HCEC 1CT (cell line): ENCODE measurements around the gene ZNF567.
"Not testable (repeated sequence)": the region's sequence is repeated elsewhere in the genome, so short reads cannot be mapped to it uniquely, and the experiment has no call there.

Experiments used
- DNase-seq: peaks from one replicate; pipeline ENCODE4 v3.0.0-alpha.2; 2017

Gene ZNF567

DNA sequence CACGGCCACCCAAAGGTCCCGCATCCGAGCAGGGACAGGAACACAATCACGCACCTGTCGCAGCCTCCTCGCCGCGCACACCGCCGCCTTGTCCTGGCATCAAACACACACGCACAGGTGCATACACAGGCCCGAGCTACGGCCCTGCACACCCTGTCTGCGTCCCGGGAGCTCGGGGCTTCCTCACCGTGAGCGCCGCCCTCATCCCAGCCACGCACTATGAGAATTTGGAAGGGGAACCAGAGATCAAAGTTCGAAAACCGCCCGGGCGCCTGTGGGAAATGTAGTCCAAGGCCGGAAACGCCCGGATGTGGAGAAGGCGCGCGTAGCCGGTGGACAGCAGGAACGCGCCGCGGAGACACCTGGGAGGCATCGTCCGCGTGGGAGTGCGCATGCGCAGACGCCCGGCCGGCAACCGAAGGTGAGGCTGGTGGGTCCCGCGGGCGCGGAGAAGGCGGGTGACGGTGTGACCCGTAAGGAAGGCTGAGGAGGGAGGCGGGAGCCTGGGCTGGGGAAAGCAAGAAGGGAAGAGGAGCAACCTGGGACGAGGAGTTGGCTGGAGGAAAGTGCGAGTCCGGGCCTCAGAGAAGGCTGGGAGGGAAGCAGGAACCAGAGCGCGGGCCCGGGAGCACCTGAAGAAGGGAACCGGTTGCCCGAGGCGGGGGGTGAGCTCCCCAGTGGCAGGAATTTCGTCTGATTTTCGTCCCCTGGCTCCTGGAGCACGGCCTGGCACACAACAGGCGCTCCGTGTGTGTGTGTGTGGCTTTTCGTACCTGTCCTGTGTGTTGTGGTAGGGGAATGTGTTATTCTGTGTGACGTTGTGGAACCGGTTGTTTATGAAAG lies at the start of gene ZNF567:
Gene ZNF567, plus strand, starts transcription at position 399 of the 843 bp plus-strand sequence. CDS start 7,256 bp downstream, outside the sequence.
- peak; percentile 95 for DNase-seq

DNA sequence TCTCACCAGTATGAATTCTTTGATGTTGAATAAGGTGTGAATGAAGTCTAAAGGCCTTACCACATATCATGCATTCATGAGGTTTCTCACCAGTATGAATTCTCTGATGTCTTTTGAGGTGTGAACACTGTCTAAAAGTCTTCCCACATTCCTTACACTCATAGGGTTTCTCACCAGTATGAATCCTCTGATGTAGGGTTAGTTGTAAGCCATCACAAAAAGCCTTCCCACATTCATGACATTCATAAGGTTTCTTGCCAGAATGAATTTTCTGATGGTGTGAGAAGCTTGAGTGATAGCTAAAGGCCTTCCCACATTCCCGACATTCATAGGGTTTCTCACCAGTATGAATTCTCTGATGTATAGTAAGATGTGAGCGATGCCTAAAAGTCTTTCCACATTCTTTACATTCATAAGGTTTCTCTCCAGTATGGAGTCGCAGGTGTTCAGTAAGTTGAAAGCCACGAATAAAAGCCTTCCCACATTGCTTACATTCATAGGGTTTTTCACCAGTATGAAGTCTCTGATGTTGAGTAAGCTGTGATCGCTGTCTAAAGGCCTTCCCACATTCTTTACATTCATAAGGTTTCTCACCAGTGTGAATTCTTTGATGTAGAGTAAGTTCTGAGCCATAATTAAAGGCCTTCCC lies 48.4 kb upstream of the ZNF567 start:
- DNase-seq = no peak

DNA sequence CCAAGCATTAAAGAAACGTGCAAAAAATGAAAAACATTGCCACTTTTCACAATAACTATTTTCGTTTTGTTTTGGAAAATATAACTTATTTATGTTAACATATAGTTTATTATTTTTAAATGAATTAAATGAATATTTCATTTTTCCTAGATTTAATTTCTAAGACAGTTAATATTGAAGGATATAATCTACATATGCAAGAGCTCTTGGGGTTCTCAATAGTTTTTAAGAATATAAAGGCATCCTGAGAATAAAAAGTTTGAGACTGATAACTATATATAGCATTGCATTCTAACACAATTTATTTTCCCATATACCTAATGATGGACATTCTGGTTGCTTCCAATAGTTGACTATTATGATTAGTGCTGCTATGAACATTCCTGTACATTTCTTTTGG lies 40.7 kb upstream of the ZNF567 start:
- no peak for DNase-seq

DNA sequence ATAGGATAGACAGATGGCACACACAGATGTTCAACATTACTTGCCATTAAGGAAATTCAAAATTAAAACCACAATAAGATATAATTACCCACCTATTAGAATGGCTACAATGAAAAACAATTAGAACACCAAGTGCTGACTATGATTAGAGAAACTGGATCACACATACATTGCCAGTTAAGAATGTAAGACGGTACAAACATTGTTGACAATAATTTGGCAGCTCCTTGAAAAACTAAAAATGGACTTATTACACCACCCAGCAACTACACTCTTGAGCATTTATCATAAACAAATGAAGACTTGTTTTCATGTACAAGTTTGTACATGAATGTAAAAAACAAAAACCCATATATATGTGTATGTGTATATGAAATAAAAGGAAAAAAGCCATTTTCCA lies 34.5 kb upstream of the ZNF567 start:
- no peak for DNase-seq

DNA sequence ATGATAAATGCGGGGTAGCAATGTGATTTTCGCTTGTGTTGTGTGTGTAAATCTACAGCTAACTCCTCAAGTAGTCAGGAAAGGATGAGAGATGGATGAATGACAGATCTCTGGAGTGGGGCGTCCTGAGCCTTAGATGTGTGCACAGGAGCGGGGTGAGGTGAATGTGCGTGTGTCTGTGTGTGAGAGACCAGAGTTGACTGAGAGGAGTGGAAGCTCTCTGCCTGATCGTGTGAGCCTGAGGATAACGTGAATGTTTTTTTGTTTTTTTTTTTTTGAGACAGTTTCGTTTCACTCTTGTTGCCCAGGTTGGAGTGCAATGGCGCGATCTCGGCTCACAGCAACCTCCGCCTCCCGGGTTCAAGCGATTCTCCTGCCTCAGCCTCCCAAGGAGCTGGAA lies 21.6 kb upstream of the ZNF567 start:
- DNase-seq = no peak

DNA sequence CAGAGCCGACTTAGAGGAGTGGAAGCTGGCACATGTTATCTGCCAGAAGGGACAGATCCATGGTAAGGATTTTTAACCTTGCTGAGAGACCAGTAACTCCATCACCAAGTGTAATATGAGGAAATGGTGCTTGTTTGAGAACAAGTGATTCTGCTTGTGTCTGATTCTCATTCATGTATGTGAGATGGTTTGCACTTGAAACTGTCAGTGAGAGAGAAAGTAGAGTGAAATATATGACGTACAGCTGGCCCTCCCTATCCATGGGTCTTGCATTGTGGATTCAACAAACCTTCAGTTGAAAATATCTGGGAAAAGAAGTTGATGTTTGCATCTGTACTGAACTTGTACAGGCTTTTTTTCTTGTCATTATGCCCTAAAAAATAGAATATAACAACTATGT lies 18.8 kb upstream of the ZNF567 start:
- DNase-seq = no peak

DNA sequence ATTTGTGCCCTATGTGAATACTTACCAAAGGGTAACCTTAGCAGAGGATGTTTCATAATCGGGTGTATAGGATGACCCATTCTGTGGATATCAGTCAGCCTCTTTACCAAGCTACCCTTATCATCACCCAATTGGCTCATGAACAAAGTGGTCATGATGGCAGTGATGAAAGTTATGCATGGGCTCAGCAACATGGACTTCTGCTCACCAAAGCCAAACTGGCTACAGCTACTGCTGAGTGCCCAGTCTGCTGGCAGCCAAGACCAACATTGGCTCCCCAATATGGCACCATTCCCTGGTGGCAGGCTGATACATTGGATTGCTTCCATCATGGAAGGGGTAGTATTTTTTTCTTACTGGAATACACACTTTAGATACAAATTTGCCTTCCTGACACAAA lies 15.0 kb upstream of the ZNF567 start:
- DNase-seq = no peak

DNA sequence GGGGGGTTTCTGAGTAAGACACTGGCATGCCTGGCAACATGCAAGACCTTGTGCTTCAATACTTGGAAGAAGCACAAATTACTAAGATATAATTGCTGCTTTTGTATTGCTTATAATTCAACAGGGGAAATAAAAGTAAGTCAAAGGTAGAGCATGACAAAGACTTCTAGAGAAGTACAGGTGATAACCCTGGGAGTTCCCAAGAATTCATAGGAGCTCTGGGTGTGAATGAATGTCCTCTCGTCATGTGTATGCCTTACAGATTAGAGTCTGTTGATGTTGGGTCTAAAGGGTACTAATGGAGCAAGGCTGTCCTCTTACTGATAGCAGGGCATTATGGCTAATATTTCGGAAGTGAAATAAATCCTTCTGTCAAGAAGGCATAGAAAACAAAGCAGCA lies 13.2 kb upstream of the ZNF567 start:
- no peak for DNase-seq

DNA sequence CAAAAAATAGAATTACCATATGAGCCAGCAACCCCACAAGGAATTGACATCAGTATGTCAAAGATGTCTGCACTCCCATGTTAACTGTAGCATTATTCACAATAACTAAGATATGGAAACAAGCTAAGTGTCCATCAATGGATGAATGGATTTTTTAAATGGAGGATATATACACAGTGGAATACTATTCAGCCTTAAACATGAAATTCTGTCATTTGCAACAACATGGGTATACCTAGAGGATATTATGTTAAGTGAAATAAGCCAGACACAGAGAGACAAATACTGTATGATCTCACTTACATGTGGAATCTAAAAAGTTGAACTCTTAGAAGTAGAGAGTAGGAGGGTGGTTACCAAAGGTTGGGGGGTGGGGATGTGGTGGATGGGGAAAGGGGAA lies 8.0 kb upstream of the ZNF567 start:
- no peak for DNase-seq

DNA sequence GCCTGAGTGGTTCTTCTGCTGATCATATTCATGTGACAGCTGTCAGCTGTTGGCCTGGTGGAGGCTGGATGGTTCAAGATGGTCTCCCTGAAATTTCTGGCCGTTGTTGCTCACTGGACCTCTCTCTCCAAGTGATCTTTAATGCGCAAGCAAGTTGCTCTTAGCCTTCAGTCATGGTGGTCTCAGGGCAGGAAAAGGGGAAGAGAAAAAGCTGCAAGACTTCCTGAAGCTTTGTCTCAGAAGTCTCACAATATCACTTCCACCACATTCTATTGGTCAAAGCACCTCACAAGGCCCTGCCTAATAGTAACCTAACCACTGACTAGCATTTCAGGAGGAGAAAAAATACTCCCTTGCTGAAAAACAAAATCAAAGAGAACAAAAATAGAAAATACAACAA lies 1.6 kb upstream of the ZNF567 start:
- no peak for DNase-seq

DNA sequence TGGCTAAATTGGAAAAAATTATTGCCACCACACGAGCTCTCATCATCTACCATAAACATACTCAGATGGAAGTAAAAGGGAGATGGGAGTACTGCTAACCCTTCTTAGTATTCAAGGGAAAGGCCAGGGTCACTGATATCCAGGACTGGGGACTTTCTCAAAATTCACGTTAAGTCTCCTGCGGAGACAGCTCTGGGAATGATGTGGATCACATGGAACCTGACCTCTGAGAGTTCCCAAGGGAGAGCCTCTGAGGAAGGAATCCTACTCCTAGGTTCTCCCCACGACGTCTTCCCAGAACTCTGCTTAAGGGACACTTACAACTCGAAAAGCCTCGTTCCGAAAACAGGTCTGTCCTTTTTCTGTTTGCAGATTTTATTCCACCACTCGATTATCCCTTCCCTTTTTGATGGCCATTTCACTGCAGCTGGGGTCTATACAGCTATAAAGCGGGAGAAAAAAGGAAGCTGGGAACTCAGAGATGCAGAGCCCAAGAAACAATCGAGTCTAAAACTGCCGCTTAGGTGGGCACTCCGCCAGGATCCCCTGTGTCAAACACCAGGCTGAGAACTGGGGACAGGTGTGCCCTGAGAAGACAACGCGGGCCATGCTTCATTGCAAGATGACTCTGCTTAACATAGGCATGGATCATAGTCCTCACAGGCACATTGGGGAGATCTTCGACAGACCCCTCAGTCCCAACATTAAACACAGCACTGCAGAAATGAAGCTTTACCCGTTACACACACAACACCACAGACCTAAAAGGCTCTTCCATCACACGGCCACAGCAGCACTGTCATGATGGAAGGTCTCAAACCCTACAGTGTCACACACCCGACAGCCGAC lies 823 bp upstream of the ZNF567 start:
- DNase-seq = no peak

DNA sequence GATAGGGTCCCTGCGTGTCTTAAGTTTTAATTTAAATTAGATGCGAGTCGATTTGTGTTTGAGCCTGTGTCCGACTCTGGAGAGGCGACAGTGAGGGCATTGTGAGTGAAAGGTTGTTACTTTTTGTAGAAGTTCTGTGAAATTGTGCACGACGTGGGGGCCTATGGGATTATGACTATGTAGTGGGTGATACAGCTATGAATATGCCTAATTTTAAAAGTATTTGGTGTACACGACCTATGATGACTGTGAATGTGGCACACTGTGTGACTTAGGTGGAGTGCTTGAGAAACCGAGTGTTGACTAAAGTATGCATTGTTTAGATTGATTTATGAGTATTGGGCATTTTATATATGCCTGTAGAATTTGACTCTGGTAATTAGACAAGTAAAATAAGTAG lies 646 bp downstream of the ZNF567 start:
- DNase-seq = no peak

DNA sequence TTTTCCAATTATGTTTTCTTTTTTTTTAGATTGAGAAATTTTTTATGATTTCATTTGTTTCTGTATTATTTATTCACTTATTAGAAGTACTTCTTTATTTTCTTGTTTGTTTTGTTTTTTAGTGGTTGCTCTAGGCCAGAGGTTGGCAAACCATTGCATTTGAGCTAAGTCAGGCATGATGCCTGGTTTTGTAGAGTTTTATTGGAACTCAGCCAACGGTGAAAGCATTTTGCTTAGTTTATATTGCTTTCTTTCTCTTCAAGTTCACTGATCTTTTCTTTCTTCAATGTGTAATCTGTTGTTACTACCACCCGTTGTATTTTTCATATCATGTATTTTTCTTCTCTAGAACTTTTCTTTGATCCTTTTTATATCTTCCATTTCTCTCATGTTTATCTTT lies 19.7 kb downstream of the ZNF567 start:
- DNase-seq = no peak

DNA sequence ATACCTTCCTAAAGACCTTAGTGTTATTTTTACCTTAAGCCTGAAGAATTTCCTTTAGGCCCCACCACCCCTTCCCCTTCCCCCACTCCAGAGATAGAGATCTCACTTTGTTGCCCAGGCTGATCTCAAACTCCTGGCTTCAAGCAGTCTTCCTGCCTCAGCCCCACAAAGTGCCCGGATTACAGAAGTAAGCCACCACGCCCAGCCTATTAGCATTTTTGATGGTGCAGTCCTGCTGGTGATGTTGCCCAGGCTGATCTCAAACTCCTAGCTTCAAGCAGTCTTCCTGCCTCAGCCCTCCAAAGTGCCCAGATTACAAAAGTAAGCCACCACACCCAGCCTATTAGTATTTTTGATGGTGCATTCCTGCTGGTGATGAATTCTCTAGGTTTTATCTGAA lies 22.0 kb downstream of the ZNF567 start:
- no peak for DNase-seq

DNA sequence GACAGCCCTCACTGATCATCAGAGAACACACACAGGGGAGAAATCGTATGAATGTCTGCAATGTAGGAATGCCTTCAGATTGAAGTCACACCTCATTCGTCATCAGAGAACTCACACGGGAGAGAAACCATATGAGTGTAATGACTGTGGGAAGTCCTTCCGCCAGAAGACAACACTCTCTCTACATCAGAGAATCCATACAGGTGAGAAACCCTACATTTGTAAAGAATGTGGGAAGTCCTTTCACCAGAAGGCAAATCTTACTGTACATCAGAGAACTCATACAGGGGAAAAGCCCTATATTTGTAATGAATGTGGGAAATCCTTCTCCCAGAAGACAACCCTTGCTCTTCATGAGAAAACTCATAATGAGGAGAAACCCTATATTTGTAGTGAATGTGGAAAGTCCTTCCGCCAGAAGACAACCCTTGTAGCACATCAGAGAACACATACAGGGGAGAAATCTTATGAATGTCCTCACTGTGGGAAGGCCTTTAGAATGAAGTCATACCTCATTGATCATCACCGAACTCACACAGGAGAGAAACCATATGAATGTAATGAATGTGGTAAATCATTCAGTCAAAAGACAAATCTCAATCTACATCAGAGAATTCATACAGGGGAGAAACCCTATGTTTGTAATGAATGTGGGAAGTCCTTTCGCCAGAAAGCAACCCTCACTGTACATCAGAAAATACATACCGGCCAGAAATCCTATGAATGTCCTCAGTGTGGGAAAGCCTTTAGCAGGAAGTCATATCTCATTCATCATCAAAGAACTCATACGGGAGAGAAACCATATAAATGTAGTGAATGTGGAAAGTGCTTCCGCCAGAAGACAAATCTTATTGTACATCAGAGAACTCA lies 32.5 kb downstream of the ZNF567 start:
- DNase-seq = no peak

DNA sequence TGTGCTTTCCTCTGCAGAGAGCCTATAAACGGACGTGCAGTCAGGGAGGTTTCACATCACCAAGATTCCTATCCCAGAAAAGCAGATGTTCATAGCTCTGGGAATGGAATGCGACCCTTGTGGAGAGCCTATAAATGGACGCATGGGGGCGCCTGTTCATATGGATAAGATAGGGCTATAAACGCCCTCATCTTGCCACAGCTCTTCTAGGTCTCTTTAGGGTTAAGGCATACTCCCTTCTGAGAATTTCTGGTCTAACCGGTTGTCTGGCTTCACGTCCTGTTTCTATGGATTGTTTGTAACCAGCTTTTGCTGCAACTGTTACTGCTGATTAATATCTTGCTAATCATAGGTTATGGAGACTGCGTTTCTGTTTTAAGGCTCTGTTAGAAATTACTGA lies 48.8 kb downstream of the ZNF567 start:
- not testable (repeated sequence) for DNase-seq

DNA sequence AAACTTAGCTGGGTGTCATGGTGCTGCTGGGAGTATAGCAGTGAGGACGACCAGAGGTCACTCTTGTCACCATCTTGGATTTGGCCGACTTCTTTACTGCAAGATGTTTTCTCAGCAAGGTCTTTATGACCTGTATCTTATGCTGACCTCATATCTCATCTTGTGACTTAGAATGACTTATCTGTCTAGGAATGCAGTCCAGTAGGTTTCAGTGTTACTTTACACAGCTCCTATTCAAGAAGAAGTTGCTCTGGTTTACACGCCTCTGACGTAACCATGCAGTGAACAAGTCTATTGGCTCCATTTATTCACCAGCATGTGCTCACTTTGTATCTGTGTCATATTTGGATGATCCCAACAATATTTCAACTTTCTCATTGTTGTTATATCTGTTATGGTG lies 58.5 kb downstream of the ZNF567 start:
- no peak for DNase-seq

DNA sequence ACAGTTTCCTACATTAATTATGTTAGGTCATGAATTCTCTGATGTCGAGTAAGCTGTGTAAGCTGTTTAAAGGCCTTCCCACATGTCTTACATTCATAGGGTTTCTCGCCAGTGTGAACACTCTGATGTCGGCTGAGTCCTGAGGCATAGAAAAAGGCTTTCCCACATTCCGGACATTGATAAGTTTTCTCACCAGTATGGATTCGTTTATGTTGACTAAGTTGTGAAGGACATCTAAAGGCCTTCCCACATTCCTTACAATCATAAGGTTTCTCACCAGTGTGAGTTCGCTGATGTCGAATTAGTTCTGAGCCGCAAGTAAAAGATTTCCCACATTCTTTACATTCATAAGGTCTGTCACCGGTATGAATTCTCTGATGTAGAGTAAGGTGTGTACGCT lies 60.3 kb downstream of the ZNF567 start:
- DNase-seq = no peak

DNA sequence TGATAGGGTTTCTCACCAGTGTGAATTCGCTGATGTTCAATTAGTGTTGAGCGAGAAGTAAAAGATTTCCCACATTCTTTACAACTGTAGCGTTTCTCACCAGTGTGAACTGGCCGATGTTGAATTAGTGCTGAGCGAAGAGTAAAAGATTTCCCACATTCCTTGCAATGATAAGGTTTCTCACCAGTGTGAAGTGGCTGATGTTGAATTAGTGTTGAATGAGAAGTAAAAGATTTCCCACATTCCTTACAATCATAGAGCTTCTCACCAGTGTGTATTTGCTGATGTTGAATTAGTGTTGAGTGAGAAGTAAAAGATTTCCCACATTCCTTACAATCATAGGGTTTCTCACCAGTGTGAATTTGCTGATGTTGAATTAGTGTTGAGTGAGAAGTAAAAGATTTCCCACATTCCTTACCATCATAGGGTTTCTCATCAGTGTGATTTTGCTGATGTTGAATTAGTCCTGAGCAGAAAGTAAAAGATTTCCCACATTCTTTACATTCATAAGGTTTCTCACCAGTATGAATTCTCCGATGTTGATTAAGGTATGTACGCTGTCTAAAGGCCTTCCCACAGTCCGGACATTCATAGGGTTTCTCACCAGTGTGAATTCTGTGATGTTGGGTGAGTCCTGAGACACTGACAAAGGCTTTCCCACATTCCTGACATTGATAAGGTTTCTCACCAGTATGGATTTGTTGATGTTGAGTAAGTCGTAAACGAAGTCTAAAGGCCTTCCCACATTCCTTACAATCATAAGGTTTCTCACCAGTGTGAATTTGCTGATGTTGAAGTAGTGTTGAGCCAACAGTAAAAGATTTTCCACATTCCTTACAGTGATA lies 61.2 kb downstream of the ZNF567 start:
- no peak for DNase-seq

DNA sequence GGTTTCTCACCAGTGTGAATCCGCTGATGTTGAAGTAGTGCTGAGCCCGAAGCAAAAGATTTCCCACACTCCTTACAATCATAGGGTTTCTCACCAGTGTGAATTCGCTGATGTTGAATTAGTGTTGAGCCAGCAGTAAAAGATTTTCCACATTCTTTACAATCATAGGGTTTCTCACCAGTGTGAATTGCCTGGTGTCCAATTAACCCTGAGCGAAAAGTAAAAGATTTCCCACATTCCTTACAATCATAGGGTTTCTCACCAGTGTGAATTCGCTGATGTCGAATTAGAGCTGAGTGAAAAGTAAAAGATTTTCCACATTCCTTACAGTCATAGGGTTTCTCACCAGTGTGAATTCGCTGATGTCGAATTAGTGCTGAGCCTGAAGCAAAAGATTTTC lies 62.2 kb downstream of the ZNF567 start:
- DNase-seq = not testable (repeated sequence)

DNA sequence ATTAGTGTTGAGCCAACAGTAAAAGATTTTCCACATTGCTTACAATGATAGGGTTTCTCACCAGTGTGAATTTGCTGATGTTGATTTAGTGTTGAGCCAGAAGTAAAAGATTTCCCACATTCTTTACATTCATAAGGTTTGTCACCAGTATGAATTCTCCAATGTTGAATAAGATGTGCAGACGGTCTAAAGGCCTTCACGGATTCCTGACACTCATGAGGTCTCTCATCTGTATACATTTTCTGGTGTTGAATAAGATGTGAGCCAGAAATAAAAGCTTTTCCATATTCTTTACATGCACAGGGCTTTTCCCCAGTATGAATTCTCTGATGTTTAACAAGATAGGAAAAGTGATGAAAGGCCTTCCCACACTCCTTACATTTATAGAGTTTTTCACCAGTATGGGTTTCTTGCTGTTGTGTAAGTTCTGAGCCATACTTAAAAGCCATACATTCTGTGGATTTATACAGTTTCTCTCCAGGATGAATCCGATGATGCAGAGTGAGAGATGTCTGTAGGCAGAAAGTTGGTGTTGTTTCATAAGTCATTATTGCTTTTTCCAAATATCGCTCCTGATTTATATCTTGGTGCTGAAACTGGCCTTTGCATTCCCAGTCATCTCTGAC lies 62.8 kb downstream of the ZNF567 start:
- no peak for DNase-seq
